ENCODE measurements around the gene CDH2.

DNA sequence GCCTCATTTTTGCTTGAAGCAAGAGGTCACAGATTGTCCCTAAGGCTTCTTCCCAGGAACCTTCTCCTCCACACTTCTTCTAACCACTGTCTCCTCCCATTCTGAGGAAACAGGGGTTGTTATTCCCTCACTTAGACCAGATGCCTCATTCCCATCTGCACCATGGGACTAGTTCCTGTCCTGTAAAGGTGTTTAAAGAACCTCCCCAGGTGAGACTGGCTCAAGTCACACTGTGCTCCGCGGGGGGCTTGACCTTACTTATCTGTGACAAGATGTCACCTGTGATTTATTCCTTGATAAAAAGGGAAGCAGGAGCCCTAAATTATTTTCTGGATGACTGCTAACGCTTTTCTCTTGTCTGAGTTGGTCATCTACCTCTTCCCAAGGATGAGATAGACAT is 8.2 kb upstream of the CDH2 start:
- TF ChIP-seq POLR2A (IDR thresholded peaks at IDR 0.05) (no peak), CTCF (IDR thresholded peaks at IDR 0.05 in 8 of 11, conservative IDR thresholded peaks at IDR 0.05 in 3 of 11) (no peak)
